ENCODE measurements around the gene TTLL8.

DNA sequence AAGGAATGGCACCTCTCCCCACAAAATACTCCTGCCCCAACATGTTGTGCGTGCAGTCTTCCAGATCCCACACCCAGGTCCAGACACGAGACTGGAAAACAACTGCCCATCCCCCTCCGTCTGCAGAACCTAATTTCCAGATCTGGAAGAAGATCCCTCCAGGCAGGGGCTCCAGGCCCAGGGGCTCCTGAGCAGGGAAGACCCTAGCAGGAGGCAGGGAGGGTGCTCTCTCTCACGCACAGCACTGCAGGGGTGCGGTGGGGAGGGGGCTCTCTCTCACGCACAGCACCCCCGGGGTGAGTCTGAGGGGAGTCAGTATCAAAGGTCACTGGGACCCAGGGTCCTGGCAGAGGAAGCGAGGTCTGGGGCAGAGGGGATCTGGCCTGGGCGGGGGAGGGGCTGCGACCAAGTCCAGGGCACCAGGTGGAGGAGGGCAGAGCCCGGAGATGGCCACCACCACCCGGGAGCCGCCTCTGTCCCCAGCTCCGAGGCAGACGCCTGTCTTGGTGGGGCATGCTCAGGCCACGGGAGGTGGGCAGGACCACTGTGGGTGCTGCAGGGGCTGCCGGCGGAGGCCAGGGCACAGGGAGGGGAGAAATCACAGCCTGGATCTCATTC is 25.5 kb upstream of the TTLL8 start:
- TF ChIP-seq POLR2AphosphoS5 (IDR thresholded peaks at IDR 0.05; ENCODE audit: low read depth, low read length) (no peak), TAF1 (IDR thresholded peaks at IDR 0.05; ENCODE audit: borderline replicate concordance, insufficient read depth, low read length) (no peak), SIN3A (IDR thresholded peaks at IDR 0.05; ENCODE audit: borderline replicate concordance, insufficient read depth, low read length) (no peak)
- TF ChIP-seq, protein P1, sequence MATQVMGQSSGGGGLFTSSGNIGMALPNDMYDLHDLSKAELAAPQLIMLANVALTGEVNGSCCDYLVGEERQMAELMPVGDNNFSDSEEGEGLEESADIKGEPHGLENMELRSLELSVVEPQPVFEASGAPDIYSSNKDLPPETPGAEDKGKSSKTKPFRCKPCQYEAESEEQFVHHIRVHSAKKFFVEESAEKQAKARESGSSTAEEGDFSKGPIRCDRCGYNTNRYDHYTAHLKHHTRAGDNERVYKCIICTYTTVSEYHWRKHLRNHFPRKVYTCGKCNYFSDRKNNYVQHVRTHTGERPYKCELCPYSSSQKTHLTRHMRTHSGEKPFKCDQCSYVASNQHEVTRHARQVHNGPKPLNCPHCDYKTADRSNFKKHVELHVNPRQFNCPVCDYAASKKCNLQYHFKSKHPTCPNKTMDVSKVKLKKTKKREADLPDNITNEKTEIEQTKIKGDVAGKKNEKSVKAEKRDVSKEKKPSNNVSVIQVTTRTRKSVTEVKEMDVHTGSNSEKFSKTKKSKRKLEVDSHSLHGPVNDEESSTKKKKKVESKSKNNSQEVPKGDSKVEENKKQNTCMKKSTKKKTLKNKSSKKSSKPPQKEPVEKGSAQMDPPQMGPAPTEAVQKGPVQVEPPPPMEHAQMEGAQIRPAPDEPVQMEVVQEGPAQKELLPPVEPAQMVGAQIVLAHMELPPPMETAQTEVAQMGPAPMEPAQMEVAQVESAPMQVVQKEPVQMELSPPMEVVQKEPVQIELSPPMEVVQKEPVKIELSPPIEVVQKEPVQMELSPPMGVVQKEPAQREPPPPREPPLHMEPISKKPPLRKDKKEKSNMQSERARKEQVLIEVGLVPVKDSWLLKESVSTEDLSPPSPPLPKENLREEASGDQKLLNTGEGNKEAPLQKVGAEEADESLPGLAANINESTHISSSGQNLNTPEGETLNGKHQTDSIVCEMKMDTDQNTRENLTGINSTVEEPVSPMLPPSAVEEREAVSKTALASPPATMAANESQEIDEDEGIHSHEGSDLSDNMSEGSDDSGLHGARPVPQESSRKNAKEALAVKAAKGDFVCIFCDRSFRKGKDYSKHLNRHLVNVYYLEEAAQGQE (IDR thresholded peaks at IDR 0.05; ENCODE audit: insufficient read depth in 1 of 2, low read depth in 2 of 2, low read length in 2 of 2) = no peak

Measured in PFSK-1 (cell line).